SH-SY5Y (cell line): ENCODE data around the gene RAB17.

Source experiments
- GATA2 ChIP-seq: IDR thresholded peaks from 2 replicates; pipeline ENCODE4 v1.6.1; 2011; ENCODE audit warnings: mild to moderate bottlenecking, low read depth, low read length
- GATA3 ChIP-seq: IDR thresholded peaks from 2 replicates; pipeline ENCODE4 v1.6.1; 2011; ENCODE audit warnings: low read depth, mild to moderate bottlenecking, low read length, moderate library complexity

DNA sequence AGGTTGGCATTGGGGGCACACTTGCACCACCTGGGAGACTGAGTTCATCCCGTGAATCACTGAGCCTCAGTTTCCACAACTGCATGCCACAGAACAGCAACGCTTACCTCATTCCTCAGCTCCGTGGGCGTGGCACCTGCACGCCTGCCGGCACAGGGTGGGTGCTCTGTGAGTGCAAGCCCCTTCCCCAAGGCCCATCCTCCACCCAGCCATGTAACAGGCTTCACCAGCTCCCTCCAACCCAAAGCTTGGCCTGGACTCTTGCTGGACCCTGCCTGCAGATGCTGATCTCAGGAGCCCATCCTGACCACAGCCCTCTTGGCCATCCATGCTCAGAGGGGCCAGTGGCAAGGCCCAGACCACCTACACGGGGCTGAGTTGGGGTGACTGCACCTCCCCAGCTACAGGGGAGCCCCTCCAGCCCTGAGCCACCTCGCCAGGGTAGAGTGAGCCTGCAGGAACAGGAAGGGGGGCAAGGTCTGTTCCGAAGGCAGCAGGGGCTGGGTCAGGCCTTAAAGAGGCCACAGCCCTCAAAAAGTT, 22.3 kb downstream of the RAB17 start:
- TF ChIP-seq GATA3, result no peak
- no peak for TF ChIP-seq GATA2
